Activated CD4-positive, CD25-positive, alpha-beta regulatory T cell treated with anti-CD3 and anti-CD28 coated beads, Interleukin-2, amount 50 U/mL, for 72 hours (primary cell): Measurements from ENCODE around the gene MECR.
"Not testable (repeated sequence)": the region's sequence is repeated elsewhere in the genome, so short reads cannot be mapped to it uniquely, and the experiment has no call there.

ENCODE experiments used
- DNase-seq: peaks from one replicate; pipeline ENCODE4 v3.0.0; 2021

MECR gene

DNA sequence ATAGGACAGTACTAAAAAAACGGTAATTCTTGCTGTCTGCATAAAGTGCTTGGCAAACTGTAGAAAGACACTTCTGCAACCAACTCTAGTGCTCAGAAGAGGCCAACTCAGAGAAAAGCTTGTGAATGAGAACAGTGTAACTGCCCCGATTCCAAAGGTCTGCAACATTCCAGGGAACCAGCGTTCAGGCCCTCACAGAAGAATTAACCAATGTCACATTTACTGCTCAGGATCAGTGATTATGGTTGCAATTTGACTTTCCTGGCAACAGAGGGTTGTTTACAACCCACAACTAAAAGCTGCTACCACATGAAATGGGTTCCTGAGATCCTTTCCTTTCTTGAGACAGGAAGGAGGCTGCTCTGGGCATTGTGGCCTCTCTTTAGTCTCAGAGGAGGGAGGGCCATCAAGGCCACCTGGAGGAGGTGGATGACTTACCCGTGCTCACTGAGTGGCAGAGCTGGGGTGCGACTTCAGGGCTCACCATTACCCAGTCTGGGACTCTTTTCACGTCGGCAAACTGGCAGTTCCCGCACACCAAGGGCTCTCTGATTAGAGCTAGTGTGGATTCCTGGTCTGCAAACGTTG lies 64.3 kb downstream of the MECR start:
- DNase-seq, result no peak

GRCh38 chr1:29164588-29164987 lies 66.1 kb downstream of the MECR start:
- no peak for DNase-seq

DNA sequence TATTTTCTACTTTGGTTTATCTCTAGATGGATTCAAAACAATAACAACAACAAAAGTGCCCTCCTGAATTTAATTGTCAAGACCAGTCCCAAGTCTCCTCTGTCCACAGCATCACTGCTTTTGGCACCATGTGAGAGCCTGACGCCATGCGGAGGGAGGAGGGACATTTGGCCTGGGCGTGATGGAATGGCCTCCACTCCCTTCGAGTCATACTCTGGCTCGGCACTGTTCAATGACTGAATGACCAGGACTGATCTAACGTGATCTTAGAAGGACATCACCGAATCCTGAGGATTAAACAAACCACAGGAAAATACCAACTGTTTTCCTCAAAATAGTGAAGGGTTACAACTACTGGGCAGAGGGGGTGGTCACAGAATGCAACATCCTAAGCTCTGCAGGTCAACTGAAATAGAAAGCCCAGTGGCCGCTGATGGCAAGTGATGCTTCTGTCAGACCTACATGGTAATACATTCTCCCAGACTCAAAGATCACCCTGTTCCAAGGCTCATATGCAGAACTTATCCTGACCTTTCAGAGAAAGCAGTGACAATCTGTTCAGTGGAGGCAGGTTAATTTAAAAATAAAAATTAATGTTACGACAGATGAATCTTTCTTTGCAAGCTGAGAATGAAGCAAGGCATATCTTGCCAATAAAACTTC lies 68.1 kb downstream of the MECR start:
- DNase-seq, result no peak

- DNase-seq, result no peak
These were observed 68.7 kb downstream of the MECR start for GRCh38 chr1:29162025-29162424.

GRCh38 chr1:29159773-29160172 lies 71.0 kb downstream of the MECR start:
- DNase-seq, result no peak

DNA sequence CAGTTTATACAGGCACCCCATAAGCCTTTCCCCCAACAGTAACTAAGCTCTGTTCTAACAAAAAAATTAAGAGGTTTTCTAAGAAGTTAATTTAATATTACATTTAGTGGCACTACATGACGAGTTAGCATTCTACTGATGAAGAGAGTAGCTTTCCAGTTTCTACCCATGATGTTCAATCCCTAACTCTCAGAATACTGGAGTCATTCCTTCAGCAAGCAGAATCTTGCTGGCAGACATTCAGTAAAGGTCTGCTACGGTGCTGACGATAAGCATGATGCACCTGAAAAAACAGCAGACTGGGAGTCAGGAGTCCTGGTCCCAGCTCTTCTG lies 73.5 kb downstream of the MECR start:
- no peak for DNase-seq

GRCh38 chr1:29156543-29157268 lies 74.0 kb downstream of the MECR start:
- no peak for DNase-seq

DNA sequence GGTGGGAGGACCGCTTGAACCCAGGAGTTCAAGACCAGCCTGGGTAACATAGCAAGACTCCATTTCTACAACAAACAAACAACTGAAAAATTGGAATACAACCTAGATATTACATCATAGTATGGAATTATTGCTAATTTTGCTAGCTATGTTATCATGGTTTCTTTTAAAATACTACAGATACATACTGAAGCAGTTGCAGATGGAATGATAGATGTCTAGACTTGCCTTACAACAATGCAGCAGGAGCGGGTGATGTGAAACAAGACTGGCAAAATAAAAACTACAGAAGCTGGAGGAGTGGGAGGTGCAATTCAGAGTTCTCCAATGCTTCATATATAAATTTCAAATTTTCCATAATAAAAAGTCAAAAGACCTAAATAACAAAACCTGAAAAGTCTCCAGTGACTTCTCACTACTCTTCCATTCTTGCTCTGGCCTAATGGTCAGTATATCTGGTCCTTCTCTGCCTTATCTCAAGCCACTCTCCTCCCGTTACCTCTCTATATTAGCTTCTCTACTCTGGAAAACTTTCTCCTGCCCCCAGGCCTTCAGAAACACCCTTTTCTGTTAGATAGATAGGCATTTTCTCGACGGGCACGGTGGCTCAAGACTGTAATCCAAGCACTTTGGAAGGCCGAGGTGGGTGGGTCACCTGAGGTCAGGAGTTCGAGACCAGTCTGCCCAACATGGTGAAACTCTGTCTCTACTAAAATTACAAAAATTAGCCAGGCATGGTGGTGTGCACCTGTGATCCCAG lies 78.5 kb downstream of the MECR start:
- no peak for DNase-seq

DNA sequence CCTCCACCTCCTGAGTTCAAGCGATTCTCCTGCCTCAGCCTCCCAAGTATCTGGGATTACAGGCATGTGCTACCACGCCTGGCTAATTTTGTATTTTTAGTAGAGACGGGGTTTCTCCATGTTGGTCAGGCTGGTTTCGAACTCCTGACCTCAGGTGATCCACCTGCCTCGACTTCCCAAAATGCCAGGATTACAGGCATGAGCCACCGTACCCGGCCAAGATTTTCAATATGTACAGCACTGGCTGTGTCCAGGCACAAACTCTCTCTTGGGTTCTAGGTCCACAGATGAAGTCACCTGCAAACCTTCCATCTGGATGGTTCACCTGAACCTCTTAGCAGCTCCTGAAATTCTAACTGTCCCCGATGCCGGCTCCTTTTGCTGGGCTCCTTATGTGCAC lies 80.4 kb downstream of the MECR start:
- DNase-seq, result not testable (repeated sequence)

GRCh38 chr1:29148656-29149491 lies 81.9 kb downstream of the MECR start:
- no peak for DNase-seq

- DNase-seq, result no peak
These were observed 84.8 kb downstream of the MECR start for GRCh38 chr1:29145739-29146437.

DNA sequence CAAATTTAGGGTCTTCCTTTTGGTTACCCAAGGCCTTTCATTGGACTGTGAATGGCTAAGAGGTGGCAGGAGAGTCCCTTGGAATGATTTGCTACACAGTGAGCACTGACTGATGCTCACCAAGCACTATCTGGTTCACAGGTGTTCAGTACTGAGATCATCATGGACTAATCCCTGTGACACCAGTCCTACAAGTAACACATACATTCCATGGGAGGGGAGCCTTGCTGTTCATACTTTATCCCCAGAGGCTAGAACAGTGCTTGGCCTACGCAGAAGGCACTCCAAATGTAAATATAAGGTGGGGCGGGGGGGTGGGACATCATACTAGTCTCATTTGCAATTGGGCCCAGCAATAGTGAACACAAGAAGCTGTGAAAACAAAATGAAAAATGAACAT lies 86.6 kb downstream of the MECR start:
- DNase-seq, result no peak

- no peak for DNase-seq
These were observed 88.0 kb downstream of the MECR start for GRCh38 chr1:29142714-29143113.
